ENCODE results near the gene PTRH2. TPM values are rescaled to one million over a fixed set of nuclear protein-coding genes. Genes with fewer than 3 reads are reported as not detected.

Gene PTRH2
- total and polyA plus RNA-seq, 2 of the 8 experiments (the other 6 are each of a cell fraction or from before 2014, with no cell fraction given) = 39.4 to 43.2 TPM

DNA sequence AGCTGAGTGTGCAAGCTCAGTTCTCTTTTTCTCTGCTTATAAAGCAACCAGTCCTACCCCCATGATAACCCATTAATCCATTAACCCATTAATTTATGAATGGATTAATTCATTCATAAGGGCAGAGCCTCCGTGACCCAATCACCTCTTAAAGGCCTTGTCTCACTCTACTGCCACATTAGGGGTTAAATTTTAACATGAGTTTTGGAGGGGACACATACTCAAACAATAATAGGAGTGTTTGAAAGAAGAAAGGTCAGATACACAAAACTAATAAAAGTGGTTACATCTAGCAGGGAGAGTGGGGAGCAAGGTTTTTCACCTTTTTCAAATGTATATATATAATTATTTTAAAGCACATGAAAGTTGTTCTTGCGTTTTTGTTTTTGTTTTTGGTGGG is 7.0 kb upstream of the PTRH2 start:
- Histone ChIP-seq H2BK15ac (ENCODE audit: low read length) (no peak overlapping the region), H3K18ac (ENCODE audit: extremely low read depth, low read length) (no peak overlapping the region), H3K27ac (ENCODE audit: low read depth, low read length) (no peak overlapping the region), H3K9ac (replicated peaks in 1 of 4; ENCODE audit: extremely low read depth in 1 of 4, low read depth in 3 of 4, low read length in 3 of 4) (no peak overlapping the region), H2BK12ac (ENCODE audit: low read depth, low read length) (no peak overlapping the region), H3K56ac (replicated peaks; ENCODE audit: insufficient read length, low read depth, low read length) (no peak overlapping the region), H2BK120ac (replicated peaks; ENCODE audit: low read depth, low read length) (no peak overlapping the region), H3K27me3 (replicated peaks in 1 of 4; ENCODE audit: control insufficient read depth in 3 of 4, extremely low read depth in 1 of 4, insufficient read depth in 3 of 4, low read length in 3 of 4) (no peaks in the 10 kb centered on the region), H2BK20ac (ENCODE audit: low read length) (no peak overlapping the region), H4K91ac (replicated peaks; ENCODE audit: insufficient read length, low read length) (no peak overlapping the region), H4K20me1 (replicated peaks in 1 of 2; ENCODE audit: control insufficient read depth in 1 of 2, insufficient read depth in 2 of 2, low read length in 2 of 2) (no peaks in the 10 kb centered on the region), H3K9me3 (ENCODE audit: insufficient read depth in 2 of 2, low read depth in 1 of 2, low read length in 1 of 2) (no peaks in the 10 kb centered on the region), H4K8ac (ENCODE audit: extremely low read depth, insufficient read depth, low read length) (no peak overlapping the region), H4K5ac (ENCODE audit: insufficient read length, low read depth, low read length) (no peak overlapping the region), H3K4me1 (replicated peaks in 1 of 4; ENCODE audit: control insufficient read depth in 3 of 4, insufficient read depth in 4 of 4, low read length in 3 of 4) (no peaks in the 10 kb centered on the region), H3K23ac (ENCODE audit: insufficient read length) (no peak overlapping the region), H3K36me3 (ENCODE audit: control insufficient read depth in 2 of 4, insufficient read depth in 4 of 4, low read length in 3 of 4) (no peaks in the 10 kb centered on the region), H3K14ac (ENCODE audit: insufficient read length) (no peak overlapping the region), H2BK5ac (ENCODE audit: low read depth, low read length) (no peak overlapping the region), H3K79me2 (ENCODE audit: control insufficient read depth in 1 of 2, insufficient read depth in 2 of 2, low read length in 2 of 2) (peaks cover 3 to 71% of the 10 kb centered on the region in 2 experiments; a peak in 3 of 4 replicates), H3K23me2 (ENCODE audit: low read depth, low read length) (0 out of 2 replicates have a peak, but pooled peaks cover 3% of the 10 kb centered on the region), H3K79me1 (ENCODE audit: low read depth, low read length) (peaks cover 8% of the 10 kb centered on the region; the same call in 1 of the 2 replicates), H3K4me3 (ENCODE audit: extremely low read depth in 1 of 4, insufficient read depth in 2 of 4, low read depth in 3 of 4, low read length in 4 of 4) (no peak overlapping the region), H3K4me2 (ENCODE audit: insufficient read depth in 1 of 2, low read depth in 2 of 2, low read length in 2 of 2) (no peak overlapping the region), H3K4ac (replicated peaks; ENCODE audit: insufficient read length, low read depth, low read length) (no peak overlapping the region), H2AK5ac (ENCODE audit: low read depth, low read length) (no peak overlapping the region), H2AFZ (ENCODE audit: low read length) (no peak overlapping the region)
- CTCF ChIA-PET (ENCODE audit: partially characterized antibody) = interaction anchor here (0.6 to 1.5 kb wide), 4 partner anchors 10 to 39 kb away, joined by 3 to 6 read pairs (median 3); no protein-coding TSS in a partner anchor
- TF ChIP-seq POLR2A (IDR thresholded peaks at IDR 0.05; ENCODE audit: control extremely low read depth in 1 of 2, low read depth in 2 of 2, low read length in 2 of 2) (no peak), YY1 (IDR thresholded peaks at IDR 0.05; ENCODE audit: low read depth, low read length) (no peak), RBBP5 (IDR thresholded peaks at IDR 0.05; ENCODE audit: borderline replicate concordance, low read depth, low read length) (no peak), RXRA (IDR thresholded peaks at IDR 0.05; ENCODE audit: insufficient read depth, low read depth, low read length) (no peak), NANOG (IDR thresholded peaks at IDR 0.05; ENCODE audit: insufficient read depth, low read depth, low read length, poor library complexity, severe bottlenecking) (no peak), CHD2 (IDR thresholded peaks at IDR 0.05; ENCODE audit: low read length) (no peak), TEAD4 (IDR thresholded peaks at IDR 0.05; ENCODE audit: low read depth, low read length) (no peak), RNF2 (IDR thresholded peaks at IDR 0.05; ENCODE audit: borderline replicate concordance, low read depth, low read length, missing control alignments, poor library complexity, severe bottlenecking) (no peak), SUZ12 (IDR thresholded peaks at IDR 0.05; ENCODE audit: low read length) (no peak), ASH2L (IDR thresholded peaks at IDR 0.05; ENCODE audit: low read length) (no peak), BRCA1 (IDR thresholded peaks at IDR 0.05; ENCODE audit: low read depth, low read length) (no peak)
- 92% methylated on average over 2 of the region's 2 CpGs; no CpG with 5 or more reads in 1 of the 2 experiments for WGBS, 2 experiments (ENCODE audit: extremely low coverage in 1 of 2, insufficient coverage in 1 of 2, insufficient read length in 1 of 2, insufficient replicate concordance in 2 of 2, low coverage in 1 of 2, low lambda C conversion rate in 2 of 2, missing lambda C conversion rate in 1 of 2)
- POLR2A ChIA-PET (ENCODE audit: partially characterized antibody) = no interaction called here
- DNase-seq (ENCODE audit: low read depth in 1 of 2, low spot score in 2 of 2) (no peak), FAIRE-seq (no peak)

All from H1 (cell line).